ENCODE measurements around the gene SNX14.

DNA sequence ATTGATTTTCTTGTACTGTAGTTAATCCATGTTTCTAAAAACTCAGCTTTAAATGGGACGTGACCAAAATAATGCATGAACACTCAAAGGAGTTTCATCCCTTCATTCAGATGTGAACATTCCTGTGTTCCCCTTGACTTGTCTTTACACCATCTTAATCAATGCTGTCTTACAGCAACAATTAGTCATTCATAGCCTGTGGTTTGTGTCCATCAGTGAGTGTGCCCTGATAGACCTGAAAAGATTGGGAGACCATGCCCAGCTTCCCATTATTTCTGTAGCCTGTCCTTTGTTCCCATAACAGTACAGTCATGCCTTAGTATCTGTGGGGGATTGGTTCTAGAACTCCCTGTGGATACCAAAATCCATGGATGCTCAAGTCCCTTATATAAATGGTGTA lies 119.9 kb downstream of the SNX14 start:
- TF ChIP-seq POLR2AphosphoS5 (IDR thresholded peaks at IDR 0.05; ENCODE audit: low read depth, low read length) = no peak
- TF ChIP-seq, protein P1, sequence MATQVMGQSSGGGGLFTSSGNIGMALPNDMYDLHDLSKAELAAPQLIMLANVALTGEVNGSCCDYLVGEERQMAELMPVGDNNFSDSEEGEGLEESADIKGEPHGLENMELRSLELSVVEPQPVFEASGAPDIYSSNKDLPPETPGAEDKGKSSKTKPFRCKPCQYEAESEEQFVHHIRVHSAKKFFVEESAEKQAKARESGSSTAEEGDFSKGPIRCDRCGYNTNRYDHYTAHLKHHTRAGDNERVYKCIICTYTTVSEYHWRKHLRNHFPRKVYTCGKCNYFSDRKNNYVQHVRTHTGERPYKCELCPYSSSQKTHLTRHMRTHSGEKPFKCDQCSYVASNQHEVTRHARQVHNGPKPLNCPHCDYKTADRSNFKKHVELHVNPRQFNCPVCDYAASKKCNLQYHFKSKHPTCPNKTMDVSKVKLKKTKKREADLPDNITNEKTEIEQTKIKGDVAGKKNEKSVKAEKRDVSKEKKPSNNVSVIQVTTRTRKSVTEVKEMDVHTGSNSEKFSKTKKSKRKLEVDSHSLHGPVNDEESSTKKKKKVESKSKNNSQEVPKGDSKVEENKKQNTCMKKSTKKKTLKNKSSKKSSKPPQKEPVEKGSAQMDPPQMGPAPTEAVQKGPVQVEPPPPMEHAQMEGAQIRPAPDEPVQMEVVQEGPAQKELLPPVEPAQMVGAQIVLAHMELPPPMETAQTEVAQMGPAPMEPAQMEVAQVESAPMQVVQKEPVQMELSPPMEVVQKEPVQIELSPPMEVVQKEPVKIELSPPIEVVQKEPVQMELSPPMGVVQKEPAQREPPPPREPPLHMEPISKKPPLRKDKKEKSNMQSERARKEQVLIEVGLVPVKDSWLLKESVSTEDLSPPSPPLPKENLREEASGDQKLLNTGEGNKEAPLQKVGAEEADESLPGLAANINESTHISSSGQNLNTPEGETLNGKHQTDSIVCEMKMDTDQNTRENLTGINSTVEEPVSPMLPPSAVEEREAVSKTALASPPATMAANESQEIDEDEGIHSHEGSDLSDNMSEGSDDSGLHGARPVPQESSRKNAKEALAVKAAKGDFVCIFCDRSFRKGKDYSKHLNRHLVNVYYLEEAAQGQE (IDR thresholded peaks at IDR 0.05; ENCODE audit: insufficient read depth in 1 of 2, low read depth in 2 of 2, low read length in 1 of 2) = no peak
- no peak for TF ChIP-seq CTCF (IDR thresholded peaks at IDR 0.05)
- TF ChIP-seq SIN3A (IDR thresholded peaks at IDR 0.05; ENCODE audit: borderline replicate concordance, insufficient read depth, low read depth, low read length) = no peak

Measured in Panc1 (cell line).